WTC11 (cell line): ENCODE results near the gene TRIM44. TPM values are rescaled to one million over a fixed set of nuclear protein-coding genes. Genes with fewer than 3 reads are reported as not detected.
A peak's percentile ranks its signal among the peaks of the same experiment; 100 is the strongest.

Experiments
- ARID4B ChIP-seq: sonication (generic); formaldehyde crosslinking; IDR thresholded peaks from 2 replicates; pipeline ENCODE4 v1.8.0; 2023; ENCODE audit warnings: missing genetic modification reagents, mild to moderate bottlenecking, borderline replicate concordance
- CREM ChIP-seq: sonication (generic); formaldehyde crosslinking; IDR thresholded peaks from 2 replicates; pipeline ENCODE4 v1.8.1; 2022; ENCODE audit warnings: mild to moderate bottlenecking, missing genetic modification reagents, moderate library complexity
- CTCF ChIP-seq: fragments of 200-600 bp; IDR thresholded peaks from 2 replicates; pipeline ENCODE4 v1.8.0; 2022; ENCODE audit warnings: antibody characterized with exemption
- FOXK1 ChIP-seq: sonication (generic); formaldehyde crosslinking; IDR thresholded peaks from 2 replicates; pipeline ENCODE4 v1.8.0; 2022; ENCODE audit warnings: mild to moderate bottlenecking, moderate library complexity, missing genetic modification reagents
- GTF2I ChIP-seq: fragments of 250-450 bp; sonication (Bioruptor Pico); conservative IDR thresholded peaks from 2 replicates; pipeline ENCODE4 v1.4.0; 2021; ENCODE audit warnings: mild to moderate bottlenecking
- HMGA2 ChIP-seq: fragments of 250-450 bp; sonication (Bioruptor Pico); IDR thresholded peaks from 2 replicates; pipeline ENCODE4 v1.4.0; 2021; ENCODE audit warnings: mild to moderate bottlenecking, moderate library complexity
- JUN ChIP-seq: sonication (generic); formaldehyde crosslinking; IDR thresholded peaks from 2 replicates; pipeline ENCODE4 v1.8.0; 2023; ENCODE audit warnings: mild to moderate bottlenecking, missing genetic modification reagents
- KAT7 ChIP-seq: sonication (generic); formaldehyde crosslinking; IDR thresholded peaks from 2 replicates; pipeline ENCODE4 v1.8.1; 2023; ENCODE audit warnings: missing genetic modification reagents, mild to moderate bottlenecking, borderline replicate concordance
- MLX ChIP-seq: sonication (generic); formaldehyde crosslinking; IDR thresholded peaks from 2 replicates; pipeline ENCODE4 v1.8.1; 2023; ENCODE audit warnings: mild to moderate bottlenecking, missing genetic modification reagents, moderate library complexity
- MYBL2 ChIP-seq: sonication (generic); formaldehyde crosslinking; IDR thresholded peaks from 2 replicates; pipeline ENCODE4 v1.8.1; 2023; ENCODE audit warnings: mild to moderate bottlenecking, moderate library complexity, missing genetic modification reagents
- PRDM15 ChIP-seq: sonication (generic); formaldehyde crosslinking; IDR thresholded peaks from 2 replicates; pipeline ENCODE4 v1.8.0; 2022; ENCODE audit warnings: missing genetic modification reagents
- RORB ChIP-seq: fragments of 250-450 bp; sonication (Bioruptor Pico); IDR thresholded peaks from 2 replicates; pipeline ENCODE4 v1.9.0; 2021; ENCODE audit warnings: mild to moderate bottlenecking
- SMAD3 ChIP-seq: sonication (generic); formaldehyde crosslinking; IDR thresholded peaks from 2 replicates; pipeline ENCODE4 v1.8.0; 2022; ENCODE audit warnings: missing genetic modification reagents, mild to moderate bottlenecking, borderline replicate concordance
- SMAD4 ChIP-seq: sonication (generic); formaldehyde crosslinking; IDR thresholded peaks from 2 replicates; pipeline ENCODE4 v1.8.0; 2022; ENCODE audit warnings: mild to moderate bottlenecking, missing genetic modification reagents
- SP1 ChIP-seq: sonication (generic); formaldehyde crosslinking; conservative IDR thresholded peaks from 2 replicates; pipeline ENCODE4 v1.8.1; 2022; ENCODE audit warnings: missing genetic modification reagents
- STAT6 ChIP-seq: sonication (generic); formaldehyde crosslinking; conservative IDR thresholded peaks from 2 replicates; pipeline ENCODE4 v1.8.1; 2023; ENCODE audit warnings: mild to moderate bottlenecking, low read depth, missing genetic modification reagents, moderate library complexity
- ZNF121 ChIP-seq: sonication (generic); formaldehyde crosslinking; IDR thresholded peaks from 2 replicates; pipeline ENCODE4 v1.8.0; 2023; ENCODE audit warnings: missing genetic modification reagents
- ZNF423 ChIP-seq: fragments of 250-450 bp; sonication (Bioruptor Pico); IDR thresholded peaks from 2 replicates; pipeline ENCODE4 v2.1.2; 2022; ENCODE audit warnings: mild to moderate bottlenecking, moderate library complexity
- ZNF532 ChIP-seq: fragments of 250-450 bp; sonication (Bioruptor Pico); IDR thresholded peaks from 2 replicates; pipeline ENCODE4 v1.9.0; 2021; ENCODE audit warnings: mild to moderate bottlenecking, borderline replicate concordance
- total RNA-seq: library from RNA; stranded (reverse); gene quantifications from 3 replicates; pipeline ENCODE4 v1.2.3, GENCODE V29; 2021

TRIM44 gene
- total RNA-seq, 1 experiment from 2014 or later = 27.4 TPM

GRCh38 chr11:35617687-35618496 lies 44.7 kb upstream of the TRIM44 start, which contains the start of gene FJX1 (continued):
- TF ChIP-seq ARID4B (CRISPR knock-in tag) (peak; percentile 67; the same call in 1 of the 2 replicates), JUN (CRISPR knock-in tag) (no peak), STAT6 (no peak), SMAD4 (no peak), CREM (CRISPR knock-in tag) (peak; percentile 20; the same call in 1 of the 2 replicates), FOXK1 (peak; percentile 51; the same call in 1 of the 2 replicates), SP1 (peak; percentile 70), GTF2I (no peak), HMGA2 (CRISPR knock-in tag) (no peak), ZNF121 (CRISPR knock-in tag) (no peak), ZNF423 (CRISPR knock-in tag) (no peak), KAT7 (CRISPR knock-in tag) (no peak), PRDM15 (CRISPR knock-in tag) (peak; percentile 62), SMAD3 (CRISPR knock-in tag) (peak; percentile 83; the same call in 1 of the 2 replicates), MLX (CRISPR knock-in tag) (no peak), RORB (no peak), CTCF (no peak), ZNF532 (CRISPR knock-in tag) (no peak), MYBL2 (CRISPR knock-in tag) (peak; percentile 95)
